ENCODE results near the gene POLDIP3. TPM values are rescaled to one million over a fixed set of nuclear protein-coding genes. Genes with fewer than 3 reads are reported as not detected.
"Not testable (repeated sequence)": the region's sequence is repeated elsewhere in the genome, so short reads cannot be mapped to it uniquely, and the experiment has no call there.

Gene POLDIP3
- total RNA-seq, 2 experiments from 2014 or later: 77.2 to 80.6 TPM

GRCh38 chr22:42548126-42548525 lies 66.6 kb downstream of the POLDIP3 start:
- CTCF ChIA-PET: interaction anchor here (0.8 to 1.5 kb wide), 2 partner anchors 12 to 64 kb away, joined by 3 to 4 read pairs; no protein-coding TSS in a partner anchor
- H3K27ac Mint-ChIP-seq; POLR2A ChIA-PET; H3K9me3 Mint-ChIP-seq (ENCODE audit: insufficient read depth); ATAC-seq; H3K27me3 Mint-ChIP-seq (ENCODE audit: low read depth); DNase-seq; H3K4me3 Mint-ChIP-seq; H3K36me3 Mint-ChIP-seq (ENCODE audit: low read depth): not testable (repeated sequence)
- H3K4me1 Mint-ChIP-seq (ENCODE audit: low read depth): peaks cover 25% of the 10 kb centered on the region

DNA sequence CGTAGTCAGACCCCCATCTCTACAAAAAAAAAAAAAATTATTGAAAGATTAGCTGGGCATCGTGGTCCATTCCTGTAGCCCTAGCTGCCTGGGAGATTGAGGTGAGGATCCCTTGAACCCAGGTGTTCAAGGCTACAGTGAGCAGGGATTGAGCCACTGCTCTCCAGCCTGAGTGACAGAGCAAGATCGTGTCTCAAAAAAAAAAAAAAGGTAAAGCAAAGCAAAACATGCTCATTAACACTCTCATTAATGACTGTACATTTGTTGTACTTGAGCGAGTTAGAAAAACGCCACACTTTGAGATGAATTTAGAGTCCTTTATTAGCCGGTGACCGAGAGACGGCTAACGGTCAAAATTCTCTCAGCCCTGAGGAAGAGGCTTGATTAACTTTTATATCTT lies 67.1 kb downstream of the POLDIP3 start:
- Mint-ChIP-seq H3K9me3 (ENCODE audit: insufficient read depth) (no peaks in the 10 kb centered on the region), H3K27me3 (ENCODE audit: low read depth) (peaks cover 2% of the 10 kb centered on the region), H3K4me1 (ENCODE audit: low read depth) (peaks cover 21% of the 10 kb centered on the region), H3K4me3 (no peak overlapping the region), H3K36me3 (ENCODE audit: low read depth) (no peaks in the 10 kb centered on the region), H3K27ac (no peak overlapping the region)
- no peak for DNase-seq
- ChIA-PET POLR2A (no interaction called here), CTCF (interaction anchor here (1.5 kb wide), 1 partner anchor 13 kb away, joined by 4 read pairs; no protein-coding TSS in a partner anchor)
- ATAC-seq: no peak

DNA sequence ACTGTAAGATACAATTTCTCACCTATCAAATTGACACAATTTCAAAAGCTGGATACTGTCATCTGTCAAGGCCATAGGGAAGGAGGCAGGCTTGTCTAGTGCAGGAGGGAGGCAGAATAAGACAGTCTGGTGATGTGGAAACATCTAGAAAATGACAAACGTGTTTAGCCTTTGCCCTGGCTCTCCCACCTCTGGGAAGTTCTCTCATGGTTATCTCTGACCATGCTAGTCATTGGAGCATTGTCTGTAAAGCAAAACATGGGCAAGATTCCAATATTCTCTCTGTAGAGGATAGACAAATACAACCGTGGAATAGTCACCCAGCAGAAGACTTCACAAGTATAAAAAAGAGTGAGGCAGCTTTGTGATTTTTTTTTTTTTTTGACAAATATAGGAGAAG lies 70.0 kb downstream of the POLDIP3 start:
- POLR2A ChIA-PET: no interaction called here
- CTCF ChIA-PET: no interaction called here
- no peaks in the 10 kb centered on the region for H3K9me3 Mint-ChIP-seq (ENCODE audit: insufficient read depth)
- no peaks in the 10 kb centered on the region for H3K36me3 Mint-ChIP-seq (ENCODE audit: low read depth)
- DNase-seq (no peak), ATAC-seq (no peak)
- no peak overlapping the region for H3K27ac Mint-ChIP-seq
- peaks cover 2% of the 10 kb centered on the region for H3K27me3 Mint-ChIP-seq (ENCODE audit: low read depth)
- H3K4me1 Mint-ChIP-seq (ENCODE audit: low read depth): peaks cover 6% of the 10 kb centered on the region
- no peak overlapping the region for H3K4me3 Mint-ChIP-seq

- POLR2A ChIA-PET; H3K4me3 Mint-ChIP-seq; CTCF ChIA-PET; H3K36me3 Mint-ChIP-seq (ENCODE audit: low read depth); H3K9me3 Mint-ChIP-seq (ENCODE audit: insufficient read depth); H3K27me3 Mint-ChIP-seq (ENCODE audit: low read depth); DNase-seq: not testable (repeated sequence)
- Mint-ChIP-seq H3K27ac (peak overlapping the region; percentile 29), H3K4me1 (ENCODE audit: low read depth) (peaks cover 15% of the 10 kb centered on the region)
- ATAC-seq: peak; percentile 64
Measured at GRCh38 chr22:42539236-42539771, 75.4 kb downstream of the POLDIP3 start.

- H3K9me3 Mint-ChIP-seq (ENCODE audit: insufficient read depth); H3K4me3 Mint-ChIP-seq; DNase-seq; H3K27me3 Mint-ChIP-seq (ENCODE audit: low read depth); H3K36me3 Mint-ChIP-seq (ENCODE audit: low read depth); POLR2A ChIA-PET: not testable (repeated sequence)
- Mint-ChIP-seq H3K27ac (peak overlapping the region; percentile 68), H3K4me1 (ENCODE audit: low read depth) (peaks cover 31% of the 10 kb centered on the region)
- peak; percentile 51 for ATAC-seq
- CTCF ChIA-PET: interaction anchor here (0.6 to 1.0 kb wide), 2 partner anchors 12 to 15 kb away, joined by 3 read pairs; no protein-coding TSS in a partner anchor
Measured at GRCh38 chr22:42537199-42537831, 77.4 kb downstream of the POLDIP3 start.

DNA sequence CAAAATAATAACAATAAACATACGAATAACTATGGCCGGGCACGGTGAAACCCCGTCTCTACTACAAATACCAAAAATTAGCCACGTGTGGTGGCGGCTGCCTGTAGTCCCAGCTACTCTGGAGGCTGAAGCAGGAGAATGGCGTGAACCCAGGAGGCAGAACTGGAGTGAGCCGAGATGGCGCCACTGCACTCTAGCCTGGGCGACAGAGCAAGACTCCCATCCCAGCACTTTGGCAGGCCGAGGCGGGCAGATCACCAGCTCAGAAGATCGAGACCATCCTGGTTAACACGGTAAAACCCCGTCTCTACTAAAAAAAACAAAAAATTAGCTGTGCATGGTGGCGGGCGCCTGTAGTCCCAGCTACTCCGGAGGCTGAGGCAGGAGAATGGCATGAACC lies 78.0 kb downstream of the POLDIP3 start:
- H3K36me3 Mint-ChIP-seq (ENCODE audit: low read depth); H3K27me3 Mint-ChIP-seq (ENCODE audit: low read depth); H3K4me3 Mint-ChIP-seq; CTCF ChIA-PET; H3K9me3 Mint-ChIP-seq (ENCODE audit: insufficient read depth); POLR2A ChIA-PET; DNase-seq; ATAC-seq: not testable (repeated sequence)
- Mint-ChIP-seq H3K4me1 (ENCODE audit: low read depth) (peaks cover 38% of the 10 kb centered on the region), H3K27ac (peak overlapping the region; percentile 68)

DNA sequence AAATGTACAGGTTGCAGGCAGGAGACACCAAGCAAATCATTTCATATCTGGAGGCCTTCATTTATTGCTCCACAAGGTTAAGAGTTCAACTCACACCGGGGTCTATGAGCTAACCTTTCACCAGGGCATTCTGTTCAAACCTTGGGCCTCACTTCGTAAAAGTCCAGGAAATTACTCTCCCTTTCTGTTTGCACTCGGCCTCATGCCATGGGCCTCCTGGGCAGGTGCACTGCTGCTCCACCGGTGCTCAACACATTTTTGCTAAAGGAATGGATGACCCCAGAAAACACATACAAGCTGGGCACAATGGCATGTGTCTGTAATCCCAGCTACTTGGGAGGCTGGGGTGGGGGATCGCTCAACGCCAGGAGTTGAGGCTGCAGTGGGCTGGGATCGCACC lies 78.5 kb downstream of the POLDIP3 start:
- no peak overlapping the region for H3K4me3 Mint-ChIP-seq
- peaks cover 40% of the 10 kb centered on the region for H3K4me1 Mint-ChIP-seq (ENCODE audit: low read depth)
- ChIA-PET CTCF (no interaction called here), POLR2A (no interaction called here)
- no peak for DNase-seq
- H3K27ac Mint-ChIP-seq: no peak overlapping the region
- H3K27me3 Mint-ChIP-seq (ENCODE audit: low read depth): no peaks in the 10 kb centered on the region
- H3K36me3 Mint-ChIP-seq (ENCODE audit: low read depth): no peaks in the 10 kb centered on the region
- ATAC-seq: no peak
- H3K9me3 Mint-ChIP-seq (ENCODE audit: insufficient read depth): no peaks in the 10 kb centered on the region

DNA sequence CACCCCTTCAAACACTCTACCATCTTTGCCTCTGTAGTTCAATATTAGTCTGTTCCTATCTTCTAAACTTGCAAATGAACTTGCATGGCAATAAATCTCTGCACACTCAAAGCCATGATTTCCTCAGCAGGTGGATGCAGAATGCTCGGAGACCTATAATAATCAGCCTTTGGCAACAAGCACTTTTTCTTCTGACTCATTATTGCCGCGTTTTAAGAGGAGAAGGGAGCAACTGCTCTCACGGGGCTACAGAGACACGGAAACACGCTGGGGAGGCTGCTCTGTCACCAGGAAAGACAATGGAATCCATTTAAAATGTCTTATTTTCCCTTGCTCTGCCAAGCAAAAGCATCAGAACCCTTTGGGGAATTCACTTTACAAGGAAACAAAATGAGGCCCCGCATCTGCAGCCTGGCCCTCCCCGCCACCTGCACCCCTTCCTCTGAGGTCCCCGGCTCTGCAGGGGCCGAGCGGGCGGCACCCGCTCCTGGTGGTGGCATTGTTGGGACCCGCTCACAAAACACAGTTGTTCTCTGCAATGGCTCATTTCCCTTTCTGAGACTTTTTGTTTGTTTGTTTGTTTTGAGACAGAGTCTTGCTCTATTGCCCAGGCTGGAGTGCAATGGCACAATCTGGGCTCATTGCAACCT lies 79.5 kb downstream of the POLDIP3 start:
- H3K4me1 Mint-ChIP-seq (ENCODE audit: low read depth): peaks cover 40% of the 10 kb centered on the region
- H3K27me3 Mint-ChIP-seq (ENCODE audit: low read depth); ATAC-seq; H3K4me3 Mint-ChIP-seq; POLR2A ChIA-PET; CTCF ChIA-PET; H3K9me3 Mint-ChIP-seq (ENCODE audit: insufficient read depth); DNase-seq; H3K36me3 Mint-ChIP-seq (ENCODE audit: low read depth); H3K27ac Mint-ChIP-seq: not testable (repeated sequence)

Other genes with a start within 250 kb of the POLDIP3 start
- gene NFAM1, start 182.5 kb downstream of the POLDIP3 start, total RNA-seq: under 1 TPM in 1 of 2 experiments, not detected in 1; 0.05 TPM
- gene RRP7A, start 95.1 kb downstream of the POLDIP3 start, total RNA-seq: 10 to 100 TPM; 85.9 to 90.1 TPM
- 1 to 10 TPM; 2.3 to 2.4 TPM for gene SERHL2, start 60.9 kb downstream of the POLDIP3 start, total RNA-seq
- 1 to 10 TPM in 1 of 2 experiments, under 1 TPM in 1; 0.63 to 1.4 TPM for gene ATP5MGL, start 25.7 kb upstream of the POLDIP3 start, total RNA-seq
- 10 to 100 TPM; 87.7 to 91.4 TPM for gene CYB5R3, start 34.5 kb upstream of the POLDIP3 start, total RNA-seq
- gene A4GALT, start 106.0 kb upstream of the POLDIP3 start, total RNA-seq: under 1 TPM in 1 of 2 experiments, not detected in 1; 0.16 TPM
- 10 to 100 TPM; 35.8 to 36.7 TPM for gene ARFGAP3, start 242.4 kb upstream of the POLDIP3 start, total RNA-seq

All from activated CD8-positive, alpha-beta T cell treated with anti-CD3 and anti-CD28 coated beads, Interleukin-2, amount 10 ng/mL, durations not matched to agents 7 days and 5 days (primary cell).